Stimulated activated CD4-positive, alpha-beta T cell treated with anti-CD3 and anti-CD28 coated beads, TNF-alpha, amount 100 ng/mL, for 4 hours (primary cell): Measurements from ENCODE around the gene INPP5K.

Source experiments
- DNase-seq, 3 experiments: peaks; one replicate each; pipeline ENCODE4 v3.0.0-alpha.2; 2020; ENCODE audit warnings: low read depth in 3 of 3

Gene INPP5K

GRCh38 chr17:1485423-1486376 is 30.7 kb downstream of the INPP5K start:
- DNase-seq = peak; percentile 51 to 69 (median 68)

GRCh38 chr17:1484676-1485422 is 31.6 kb downstream of the INPP5K start:
- DNase-seq = peak in 1 of 3 experiments; percentile 44

GRCh38 chr17:1484060-1484535 is 32.3 kb downstream of the INPP5K start:
- no peak for DNase-seq

DNA sequence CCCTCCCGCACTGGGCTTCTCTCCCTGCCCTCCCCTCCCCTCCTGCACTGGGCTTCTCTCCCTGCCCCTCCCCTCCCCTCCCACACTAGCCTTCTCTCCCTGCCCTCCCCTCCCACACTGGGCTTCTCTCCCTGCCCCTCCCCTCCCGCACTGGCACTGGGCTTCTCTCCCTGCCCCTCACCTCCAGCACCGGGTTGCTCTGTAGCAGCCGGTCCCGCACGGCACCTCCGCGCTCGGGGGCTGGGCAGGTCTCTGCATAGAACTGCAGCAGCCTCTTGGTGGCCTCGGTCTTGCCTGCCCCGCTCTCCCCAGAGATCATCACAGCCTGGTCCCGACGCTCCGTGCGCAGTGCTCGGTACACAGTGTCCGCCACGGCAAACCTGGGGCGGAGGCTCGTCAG is 33.7 kb downstream of the INPP5K start:
- DNase-seq = no peak

GRCh38 chr17:1481736-1482135 is 34.7 kb downstream of the INPP5K start:
- DNase-seq = no peak

DNA sequence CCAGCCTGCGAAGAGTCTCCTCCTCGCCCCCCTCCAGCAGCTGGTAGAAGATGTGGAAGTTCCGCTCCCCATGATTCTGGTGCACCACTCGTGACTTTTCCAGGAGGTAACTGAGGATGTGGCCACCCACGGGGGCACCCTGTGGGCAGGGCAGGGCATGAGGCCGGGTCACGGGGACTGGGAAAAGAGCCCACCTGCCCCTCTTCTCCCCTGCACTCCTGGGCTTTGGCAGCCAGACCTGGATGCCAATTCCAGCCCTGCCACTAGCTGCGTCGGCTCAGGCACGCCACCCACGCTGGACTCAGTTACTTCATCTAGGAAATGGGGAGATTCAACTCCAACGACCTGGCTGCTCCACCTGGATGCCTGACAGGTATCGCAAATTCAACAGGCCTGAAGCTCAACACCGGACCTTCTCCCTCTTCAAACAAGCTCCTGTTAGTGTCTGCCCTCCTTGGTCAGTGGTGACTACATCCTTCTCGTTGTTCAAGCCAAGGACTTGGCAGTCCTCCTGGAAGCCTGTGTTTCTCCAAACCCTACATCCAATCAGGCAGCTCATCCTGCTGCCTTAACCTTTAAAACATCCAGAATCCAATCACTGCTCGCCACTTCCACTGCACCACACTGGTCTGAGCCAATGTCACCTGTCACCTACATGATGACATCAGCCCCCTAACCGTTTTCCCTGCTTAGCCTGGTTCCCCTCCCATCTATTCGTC is 35.5 kb downstream of the INPP5K start:
- no peak for DNase-seq

- DNase-seq = no peak
Observed at GRCh38 chr17:1478418-1478817, 38.0 kb downstream of the INPP5K start.

GRCh38 chr17:1475321-1475854 is 41.0 kb downstream of the INPP5K start:
- DNase-seq = no peak

- no peak for DNase-seq
Observed at GRCh38 chr17:1474402-1475189, 41.8 kb downstream of the INPP5K start.

DNA sequence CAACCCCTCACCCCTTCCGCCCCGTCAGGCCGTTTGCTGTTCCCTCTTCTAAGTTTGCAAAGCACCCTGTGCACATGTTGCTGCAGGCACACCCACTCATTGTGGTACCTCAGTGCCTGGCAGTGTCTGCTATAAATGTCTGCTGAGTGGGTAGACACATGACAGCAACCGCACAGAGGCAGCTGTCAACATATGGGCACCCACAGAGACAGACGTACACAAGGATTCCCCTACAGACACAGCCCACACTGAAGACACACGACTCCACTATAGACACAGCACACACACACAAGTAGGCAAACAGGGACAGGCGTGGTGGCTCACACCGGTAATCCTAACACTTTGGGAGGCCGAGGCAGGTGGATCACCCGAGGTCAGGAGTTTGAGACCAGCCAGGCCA is 42.6 kb downstream of the INPP5K start:
- DNase-seq = no peak

GRCh38 chr17:1473170-1473569 is 43.2 kb downstream of the INPP5K start:
- no peak for DNase-seq

DNA sequence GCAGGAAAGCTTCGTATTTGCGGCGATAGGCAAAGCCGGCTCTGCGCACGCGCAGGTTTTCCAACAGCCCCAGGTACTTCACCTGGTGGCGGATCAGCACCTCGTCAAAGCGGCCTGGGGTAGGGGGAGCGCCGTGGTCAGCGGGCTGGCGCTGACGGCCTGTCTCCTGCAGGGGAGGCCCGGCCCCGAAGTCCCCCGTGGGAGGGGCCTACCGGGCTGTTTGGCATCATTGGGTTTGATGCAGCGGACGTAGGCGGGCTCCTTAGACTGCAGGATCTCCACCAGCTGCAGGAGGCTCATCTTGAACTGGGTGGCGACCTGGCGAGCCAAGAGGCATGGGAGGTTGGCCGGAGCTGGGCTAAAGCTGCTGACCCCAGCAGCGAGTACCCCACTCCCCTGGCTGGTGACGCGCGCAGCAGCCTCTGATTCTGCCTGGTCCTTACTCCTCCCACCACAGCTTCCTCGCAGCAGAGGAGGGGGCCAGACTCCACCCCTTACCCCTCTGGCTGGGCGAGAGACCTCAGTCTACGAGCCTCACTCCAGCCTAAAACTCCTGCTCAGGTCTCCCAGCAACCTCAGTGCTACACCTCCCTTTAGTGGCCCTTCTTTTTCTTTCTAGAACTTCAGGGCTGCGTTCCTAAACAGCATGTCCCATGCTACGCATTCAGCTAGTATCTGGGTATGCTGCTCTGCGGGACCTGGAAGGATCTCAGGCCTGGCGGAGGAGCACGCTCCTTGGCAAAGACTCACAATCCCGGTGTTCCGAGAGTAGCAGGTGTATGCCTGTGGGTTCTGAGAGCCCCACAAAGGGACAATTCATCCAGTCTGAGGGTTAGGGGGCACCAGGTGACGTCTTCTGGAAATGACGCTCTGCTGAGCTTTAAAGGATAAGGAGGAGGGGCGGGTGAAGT is 44.2 kb downstream of the INPP5K start:
- DNase-seq = no peak

- DNase-seq = no peak
Observed at GRCh38 chr17:1471490-1471889, 44.9 kb downstream of the INPP5K start.

DNA sequence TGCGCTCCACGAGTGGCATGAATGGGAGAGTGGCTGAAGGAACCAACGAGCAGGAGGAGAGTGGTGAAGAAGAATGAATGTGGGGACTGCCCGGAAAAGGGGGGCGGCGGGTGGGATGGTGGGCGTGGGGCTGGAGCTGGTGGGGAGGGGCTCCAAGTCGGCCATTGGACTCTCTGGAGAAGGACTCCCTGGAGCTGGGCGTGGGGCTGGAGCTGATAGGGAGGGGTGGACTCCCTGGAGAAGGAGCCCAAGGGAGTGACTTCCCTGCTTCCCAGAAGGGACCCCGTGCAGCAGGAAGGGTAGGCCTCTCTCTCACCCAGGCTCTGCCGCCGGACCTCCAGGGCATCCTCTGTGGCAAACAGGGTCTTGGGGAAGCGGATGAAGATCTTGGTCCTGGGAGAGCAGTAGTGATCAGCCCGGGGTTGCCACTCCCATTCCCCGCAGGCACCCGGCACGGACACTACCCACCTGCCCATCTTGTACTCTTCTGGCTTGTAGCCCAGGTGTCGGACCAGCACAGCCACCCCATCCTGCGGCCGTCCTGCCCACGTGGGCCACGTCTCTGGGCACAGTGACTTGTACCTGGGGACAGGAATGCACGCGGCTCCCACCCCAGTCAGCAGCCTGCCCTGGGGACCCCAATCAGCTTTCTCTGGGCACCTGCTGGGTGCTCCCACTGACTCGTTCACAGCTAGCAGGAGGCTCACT is 45.5 kb downstream of the INPP5K start:
- DNase-seq = no peak

GRCh38 chr17:1470071-1470754 is 46.2 kb downstream of the INPP5K start:
- DNase-seq = no peak

- no peak for DNase-seq
Observed at GRCh38 chr17:1469231-1469852, 47.1 kb downstream of the INPP5K start.

- no peak for DNase-seq
Observed at GRCh38 chr17:1467898-1468492, 48.4 kb downstream of the INPP5K start.

GRCh38 chr17:1467258-1467657 is 49.2 kb downstream of the INPP5K start:
- no peak for DNase-seq
